GM19395 (cell line): ENCODE results near the gene SULT1B1.

ENCODE experiments used
- ATAC-seq: cut with Tn5 transposase; IDR thresholded peaks from one replicate; pipeline ENCODE4 v1.9.1; 2021; ENCODE audit warnings: mild to moderate bottlenecking, moderate library complexity; ENCODE audit not compliant: unreplicated experiment

SULT1B1 gene

DNA sequence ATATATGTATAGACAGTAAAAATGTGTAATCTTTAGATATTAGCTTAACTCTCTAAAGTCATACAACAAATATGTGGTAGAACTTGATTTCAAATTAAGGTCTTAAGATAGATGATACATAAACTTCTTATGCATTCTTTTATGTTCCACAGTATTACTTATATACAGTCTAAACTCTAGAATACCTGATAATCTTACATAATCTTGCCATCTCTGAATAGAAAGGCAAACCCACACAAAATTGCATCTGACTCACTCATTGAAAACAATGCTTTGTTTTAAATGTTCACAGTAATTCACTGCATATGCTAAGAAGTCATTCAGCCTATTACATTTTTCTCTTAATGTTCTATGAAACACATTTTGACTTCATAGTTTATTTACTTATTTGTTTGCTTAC, 10.1 kb downstream of the SULT1B1 start:
- no peak for ATAC-seq

DNA sequence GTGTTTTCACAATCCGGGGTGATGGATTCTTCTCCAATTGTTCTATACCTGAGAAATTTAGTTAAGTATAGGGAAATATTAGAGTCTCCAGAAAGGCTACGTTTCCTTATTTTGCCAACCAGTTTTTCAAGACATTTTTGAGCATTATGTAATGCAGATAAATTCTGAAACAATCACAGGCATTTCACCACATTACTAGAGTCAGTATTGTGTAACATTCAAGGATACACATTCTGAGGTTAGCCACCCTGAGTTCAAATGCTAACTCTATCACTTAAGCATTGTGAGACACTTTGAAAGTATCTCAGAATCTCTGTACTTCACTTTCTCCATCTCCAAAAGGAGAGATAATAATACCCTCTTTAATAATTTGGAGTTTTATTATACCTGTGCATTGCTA, 10.6 kb downstream of the SULT1B1 start:
- ATAC-seq, result no peak

DNA sequence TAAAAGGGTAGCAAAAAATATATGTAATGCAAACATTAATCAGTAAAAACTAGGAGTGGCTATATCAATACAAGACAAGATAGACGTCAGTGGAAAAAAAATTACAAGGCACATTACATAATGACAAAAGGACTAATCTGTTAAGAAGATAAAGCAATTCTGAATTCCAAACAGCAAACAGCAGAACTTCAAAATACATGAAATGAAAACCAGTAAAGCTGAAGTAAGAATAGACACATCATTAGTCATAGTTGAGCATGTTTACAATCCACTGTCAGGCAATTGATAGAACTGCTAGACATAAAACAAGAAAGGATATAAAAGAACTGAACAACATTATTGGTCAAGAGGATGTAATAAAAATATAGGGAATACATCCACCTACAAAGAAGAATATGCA, 12.2 kb downstream of the SULT1B1 start:
- ATAC-seq, result no peak

DNA sequence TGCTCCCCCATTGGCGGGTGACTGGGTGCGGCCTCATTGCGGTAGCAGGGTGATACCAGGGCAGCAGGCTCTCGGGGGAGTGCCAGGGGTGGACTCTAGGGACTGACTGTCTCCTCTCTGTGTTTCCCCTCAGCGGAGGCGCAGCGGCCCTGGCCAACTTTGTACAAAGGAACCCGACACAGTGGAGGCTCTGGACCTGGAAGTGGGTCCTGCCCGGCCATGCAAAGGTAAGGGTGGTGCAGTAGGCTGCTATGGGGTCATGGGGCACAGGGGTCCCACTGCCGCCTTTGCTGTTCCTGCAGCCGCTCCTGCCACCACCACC, 16.3 kb downstream of the SULT1B1 start:
- ATAC-seq, result no peak

DNA sequence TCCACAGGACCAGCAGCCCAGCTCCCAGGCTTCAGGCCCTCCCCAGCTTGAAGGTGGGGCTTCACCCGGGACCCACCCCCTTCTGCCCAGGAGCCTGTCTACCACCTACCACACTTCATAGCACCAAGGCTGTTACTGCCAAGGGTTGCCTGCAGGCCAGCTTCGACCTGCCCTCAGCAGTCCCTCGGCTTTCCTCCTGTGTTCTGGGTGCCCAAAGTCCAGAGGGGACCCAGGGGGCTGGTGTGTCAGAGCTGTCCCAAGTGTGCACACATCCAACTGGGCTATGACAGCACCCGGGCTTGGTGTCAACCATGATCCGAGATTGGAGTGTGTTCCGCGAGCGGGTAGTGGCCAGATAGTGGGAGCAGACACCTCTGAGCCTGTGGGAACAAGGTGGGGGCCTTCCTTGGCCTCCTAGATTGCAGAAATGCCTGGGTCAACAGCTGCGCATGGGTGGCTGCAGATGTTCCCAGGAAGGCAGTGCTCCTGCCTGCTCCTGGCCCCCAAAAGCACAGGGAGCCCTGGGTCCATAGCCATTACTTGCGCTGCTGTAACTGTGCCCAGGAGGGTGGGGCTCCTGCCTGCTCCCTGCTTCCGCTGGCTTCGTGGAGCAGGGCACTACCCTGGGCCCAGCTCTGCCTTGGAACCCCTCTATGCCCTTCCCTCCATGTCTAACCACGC, 16.8 kb downstream of the SULT1B1 start:
- no peak for ATAC-seq

DNA sequence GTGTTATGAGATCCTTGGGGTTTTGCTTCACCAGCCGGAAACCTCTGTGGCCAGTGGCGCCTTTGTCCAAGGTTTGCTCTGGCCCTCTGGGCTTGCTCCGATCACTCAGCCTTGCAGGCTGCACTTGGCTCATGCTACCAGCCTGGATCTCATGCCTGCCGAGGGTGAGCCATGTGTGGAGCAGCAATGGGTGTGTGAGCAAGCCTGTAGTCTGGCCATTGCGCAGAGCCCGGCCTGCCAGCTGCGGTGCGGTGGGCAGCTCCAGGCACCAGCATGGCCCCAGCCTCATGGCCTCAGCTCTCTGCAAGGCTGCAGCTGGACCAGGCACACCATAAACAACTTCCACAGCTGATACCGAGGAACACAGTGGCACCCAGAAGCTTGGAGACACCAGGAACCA, 17.8 kb downstream of the SULT1B1 start:
- no peak for ATAC-seq

DNA sequence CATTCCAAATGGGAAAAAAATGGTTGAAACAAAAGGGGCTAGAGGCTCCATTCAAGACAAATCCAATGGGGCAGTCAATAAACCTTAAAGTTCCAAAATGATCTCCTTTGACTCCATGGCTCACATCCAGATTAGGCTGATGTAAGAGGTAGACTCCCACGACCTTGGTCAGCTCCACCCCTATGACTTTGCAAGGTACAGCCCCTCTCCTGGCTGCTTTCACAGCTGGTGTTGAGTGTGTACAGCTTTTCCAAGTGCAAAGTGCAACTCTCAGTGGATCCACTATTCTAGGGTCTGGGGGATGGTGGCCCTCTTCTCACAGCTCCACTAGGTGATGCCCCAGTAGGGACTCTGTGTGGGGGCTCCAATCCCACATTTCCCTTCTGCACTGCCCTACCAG, 21.5 kb downstream of the SULT1B1 start:
- no peak for ATAC-seq

DNA sequence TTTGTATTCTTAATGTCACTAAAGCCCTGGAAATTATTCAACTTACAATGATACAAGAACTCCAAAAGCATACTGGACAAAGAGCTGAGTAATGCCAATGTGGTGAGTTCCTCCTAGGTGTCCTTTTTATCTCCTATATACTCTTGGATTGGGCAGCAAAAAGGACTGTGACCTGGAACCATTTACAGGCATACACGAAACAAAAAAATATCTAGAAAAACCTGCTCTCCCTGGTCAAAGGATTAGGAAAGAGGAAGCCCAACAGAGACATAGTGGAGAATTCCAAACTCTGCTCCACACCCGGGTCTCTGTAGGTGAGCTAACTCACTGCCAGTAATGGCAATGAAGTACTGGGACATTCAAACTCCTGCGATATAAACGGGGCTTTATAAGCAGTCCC, 25.3 kb downstream of the SULT1B1 start:
- no peak for ATAC-seq

DNA sequence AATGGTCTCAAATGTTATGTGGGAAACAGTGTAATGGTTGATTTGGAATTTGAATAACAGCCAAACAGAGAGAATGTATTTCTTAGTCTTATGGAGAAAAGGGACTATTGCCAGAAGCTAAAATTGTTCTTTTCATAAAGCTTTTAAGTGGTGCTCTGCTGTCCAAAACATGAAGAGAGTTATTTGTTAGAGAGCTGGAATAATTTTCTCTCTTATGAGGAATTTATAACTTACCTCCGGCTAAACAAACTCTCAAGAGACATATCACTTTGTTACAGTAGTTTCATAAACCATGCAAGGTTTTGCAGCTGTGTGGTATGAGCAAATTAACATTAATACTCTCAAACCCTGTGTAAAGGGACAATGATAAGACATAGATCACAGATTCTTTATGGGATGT, 28.6 kb downstream of the SULT1B1 start:
- no peak for ATAC-seq

DNA sequence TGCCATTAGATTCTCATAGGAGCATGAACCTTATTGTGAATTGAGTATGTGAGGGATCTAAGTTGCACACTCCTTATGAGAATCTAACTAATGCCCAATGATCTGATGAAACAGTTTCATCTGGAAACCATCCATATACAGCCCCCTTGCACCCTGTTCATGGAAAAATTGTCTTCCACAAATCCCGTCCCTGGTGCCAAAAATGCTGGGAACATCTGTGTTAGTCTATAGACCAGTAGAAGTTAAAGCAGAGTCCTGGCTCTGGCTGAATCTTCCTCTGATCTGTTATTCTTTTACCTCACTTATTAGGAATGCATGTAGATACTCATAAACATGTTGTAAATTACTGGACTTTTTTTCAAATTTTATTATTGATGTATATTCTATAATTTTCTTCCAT, 29.2 kb downstream of the SULT1B1 start:
- ATAC-seq, result no peak

DNA sequence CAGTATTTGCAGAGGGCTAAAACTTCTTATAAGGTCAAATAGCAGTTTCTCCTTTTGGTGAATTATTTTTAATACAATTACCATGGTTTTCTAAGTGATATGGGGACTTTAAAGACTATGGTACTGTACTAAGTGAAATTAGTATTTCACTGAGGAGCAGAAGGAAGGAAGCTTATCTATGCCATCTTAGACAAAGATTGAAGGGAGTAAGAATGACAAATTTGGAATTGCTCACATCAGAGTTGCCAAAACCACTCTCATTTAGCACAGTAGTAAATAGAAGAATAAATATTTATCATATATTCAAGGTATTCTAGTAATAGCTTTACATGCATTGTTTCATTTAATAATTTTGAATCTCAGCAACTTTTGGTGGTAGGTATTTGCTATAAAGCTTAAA, 30.4 kb downstream of the SULT1B1 start:
- ATAC-seq, result no peak

DNA sequence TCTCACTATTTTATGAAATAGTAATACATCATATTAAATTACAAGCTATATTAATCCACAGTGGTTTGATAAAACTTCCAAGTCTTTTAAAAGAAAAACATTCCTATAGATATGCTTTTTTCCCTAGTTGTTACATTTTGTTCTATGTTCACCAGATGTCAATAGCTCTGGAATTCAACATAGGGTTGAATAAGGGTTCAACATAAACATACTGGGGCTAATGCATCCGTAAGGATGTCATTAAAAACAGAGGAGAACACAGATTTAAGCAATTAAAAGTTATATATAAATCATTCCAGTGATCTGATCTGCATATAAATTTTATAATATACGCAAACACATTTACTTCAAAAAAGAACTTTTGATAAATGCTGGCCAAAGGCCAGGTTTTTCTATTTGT, 32.5 kb downstream of the SULT1B1 start:
- no peak for ATAC-seq

DNA sequence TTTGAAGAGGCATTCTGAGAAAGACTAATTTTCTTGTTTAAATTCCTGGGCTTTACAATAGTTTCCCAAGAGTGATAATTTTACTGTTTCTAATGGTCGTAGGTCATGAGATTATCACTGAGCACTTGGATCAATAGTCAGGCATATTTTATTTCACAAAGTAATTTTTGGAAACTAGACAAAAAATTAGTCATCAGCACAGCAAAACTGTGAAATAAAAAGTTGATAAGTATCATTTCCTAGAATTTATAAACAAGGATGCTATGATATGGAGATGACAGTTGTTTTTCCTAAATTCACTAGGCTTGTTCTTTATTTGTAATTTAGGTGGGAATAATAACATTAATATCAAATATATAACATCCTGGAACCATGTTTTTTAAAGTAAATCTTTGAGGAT, 33.0 kb downstream of the SULT1B1 start:
- ATAC-seq, result no peak

DNA sequence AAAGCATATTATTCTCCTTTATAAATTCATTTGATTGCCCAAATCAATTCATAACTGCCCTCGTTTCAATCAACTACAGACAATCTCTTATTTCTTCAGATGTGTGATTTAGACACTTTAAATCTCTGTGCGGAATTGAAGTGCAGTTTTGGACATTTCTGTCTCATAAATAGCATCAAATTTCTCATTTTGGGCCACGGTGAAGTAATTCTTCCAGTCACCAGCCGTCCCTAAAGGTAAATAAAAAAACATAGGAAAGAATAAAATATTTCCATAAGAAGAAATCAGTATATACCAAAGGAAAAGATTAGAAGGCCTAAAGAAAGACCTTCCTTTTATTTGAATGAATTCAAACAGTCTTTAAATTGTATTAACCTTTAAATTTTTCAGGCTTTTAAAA, 33.4 kb downstream of the SULT1B1 start:
- ATAC-seq, result no peak

DNA sequence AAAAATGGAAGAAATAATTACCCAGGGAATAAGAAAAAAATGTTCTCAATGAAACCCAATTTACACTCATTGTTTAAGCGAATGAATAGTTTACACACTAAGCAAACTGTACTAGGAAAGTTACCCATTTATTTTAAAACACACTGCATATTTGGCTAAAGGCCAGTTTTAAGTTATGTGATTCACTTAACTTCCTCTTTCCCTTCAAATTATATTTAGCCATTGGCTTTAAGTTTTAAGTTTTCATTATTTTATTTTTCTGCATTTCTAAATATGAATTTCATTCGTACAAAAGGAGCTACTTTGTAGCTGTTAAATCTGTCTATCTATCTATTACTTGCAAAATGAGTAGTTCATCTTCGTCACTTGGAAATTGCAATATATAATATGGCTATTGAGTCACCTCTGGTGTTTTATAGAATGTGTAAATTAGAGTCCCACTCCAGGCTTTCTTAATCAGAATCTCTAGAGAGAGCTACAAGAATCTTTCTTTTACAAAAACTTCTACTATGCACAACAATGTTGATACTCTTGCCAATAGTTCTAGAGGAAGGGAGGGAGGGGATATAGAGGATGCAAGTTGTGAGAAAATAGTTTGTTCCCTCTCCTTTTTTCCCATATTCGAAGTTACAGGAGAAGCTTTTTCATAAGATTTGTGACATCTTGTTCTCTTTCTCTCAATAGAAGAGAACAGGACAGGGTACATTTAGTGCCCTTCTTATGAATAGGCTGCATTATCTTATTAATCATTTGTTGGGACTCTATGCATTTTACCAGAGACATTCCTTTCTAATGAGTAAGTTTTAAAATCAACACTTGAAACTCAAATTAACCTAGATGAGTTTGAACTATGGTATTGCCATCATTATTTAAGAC, 41.8 kb downstream of the SULT1B1 start:
- no peak for ATAC-seq

DNA sequence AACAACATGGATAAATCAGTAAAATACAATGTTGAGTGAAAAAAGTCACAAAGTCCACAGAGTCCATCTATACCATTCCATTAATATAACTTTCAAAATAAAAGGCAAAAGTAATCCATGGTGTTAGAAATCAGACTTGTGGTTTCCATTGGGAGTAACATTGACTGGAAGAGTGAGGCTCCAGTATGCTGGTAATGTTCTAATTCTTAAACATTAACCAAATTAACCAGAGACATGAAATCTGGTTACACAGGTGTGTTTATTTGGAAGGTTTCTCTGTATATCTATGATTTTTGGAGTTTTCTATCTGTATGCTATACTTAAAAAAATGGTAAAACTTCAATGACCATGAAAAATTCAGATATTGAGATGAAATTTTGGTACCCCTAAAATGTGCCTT, 42.6 kb downstream of the SULT1B1 start:
- no peak for ATAC-seq

DNA sequence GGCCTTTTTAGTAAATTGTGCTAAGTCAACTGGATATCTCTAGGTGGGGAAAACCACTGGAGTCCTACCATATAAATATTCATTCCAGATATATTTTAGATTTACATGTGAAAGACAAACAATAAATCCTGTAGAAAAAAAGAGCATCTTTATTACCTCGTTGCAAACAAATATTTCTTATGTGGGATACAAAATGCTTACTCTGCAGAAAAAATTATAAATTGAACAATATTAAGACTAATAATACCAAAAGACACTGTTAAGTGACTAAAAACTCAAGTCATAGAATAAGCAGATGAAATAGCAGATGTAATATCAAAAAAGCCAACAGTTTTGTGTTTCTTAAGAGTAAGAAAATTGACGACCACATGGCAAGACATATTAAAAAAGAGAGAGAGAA, 43.8 kb downstream of the SULT1B1 start:
- no peak for ATAC-seq

DNA sequence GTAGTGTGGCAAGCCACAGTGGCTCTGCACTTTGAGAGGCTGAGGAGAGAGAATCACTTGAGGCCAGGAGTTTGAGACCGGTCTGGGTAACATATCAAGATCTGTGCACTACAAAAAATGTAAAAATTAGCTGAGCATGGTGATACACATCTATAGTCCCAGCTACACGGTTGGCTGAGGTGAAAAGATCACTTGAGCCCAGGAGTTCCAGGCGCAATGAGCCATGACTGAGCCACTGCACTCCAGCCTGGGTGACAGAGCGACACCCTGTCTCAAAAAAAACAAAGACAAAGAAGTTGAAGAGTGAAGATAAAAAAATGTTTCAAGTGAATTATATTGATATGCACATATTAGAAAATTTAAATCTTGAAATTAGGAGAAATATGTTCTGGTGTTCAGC, 46.3 kb downstream of the SULT1B1 start:
- no peak for ATAC-seq

DNA sequence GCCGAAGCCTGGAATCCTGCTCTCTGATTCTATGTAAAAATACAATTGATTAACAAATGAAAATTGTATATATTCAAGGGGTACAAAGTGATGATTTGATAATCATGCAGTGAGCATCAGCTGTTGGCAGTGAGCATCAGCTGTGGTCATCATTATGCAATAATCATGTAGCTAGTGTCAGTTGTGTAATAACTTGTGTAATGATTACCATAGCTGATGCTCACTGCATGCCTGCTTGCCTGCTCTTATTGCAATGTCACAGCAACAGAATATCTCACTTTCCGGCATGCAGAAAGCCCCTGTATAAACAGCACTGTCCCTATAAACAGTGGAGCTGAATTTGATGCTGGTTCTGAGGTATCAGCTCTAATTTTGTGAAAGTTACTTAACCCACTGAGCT, 46.8 kb downstream of the SULT1B1 start:
- ATAC-seq, result no peak

DNA sequence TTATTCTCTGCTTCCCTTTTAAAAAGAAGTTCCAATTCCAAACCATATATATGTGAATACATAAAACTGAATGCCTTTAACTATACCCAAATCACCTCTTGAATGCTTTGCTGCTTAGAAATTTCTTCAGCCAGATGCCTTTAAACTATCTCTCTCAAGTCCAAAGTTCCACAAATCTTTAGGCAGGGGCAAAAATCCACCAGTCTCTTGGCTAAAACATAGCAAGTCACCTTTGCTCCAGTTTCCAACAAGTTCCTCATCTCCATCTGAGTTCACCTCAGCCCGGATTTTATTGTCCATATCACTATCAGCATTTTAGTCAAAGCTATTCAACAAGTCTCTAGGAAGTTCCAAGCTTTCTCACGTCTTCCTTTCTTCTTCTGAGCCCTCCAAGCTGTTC, 49.8 kb downstream of the SULT1B1 start:
- ATAC-seq, result no peak

DNA sequence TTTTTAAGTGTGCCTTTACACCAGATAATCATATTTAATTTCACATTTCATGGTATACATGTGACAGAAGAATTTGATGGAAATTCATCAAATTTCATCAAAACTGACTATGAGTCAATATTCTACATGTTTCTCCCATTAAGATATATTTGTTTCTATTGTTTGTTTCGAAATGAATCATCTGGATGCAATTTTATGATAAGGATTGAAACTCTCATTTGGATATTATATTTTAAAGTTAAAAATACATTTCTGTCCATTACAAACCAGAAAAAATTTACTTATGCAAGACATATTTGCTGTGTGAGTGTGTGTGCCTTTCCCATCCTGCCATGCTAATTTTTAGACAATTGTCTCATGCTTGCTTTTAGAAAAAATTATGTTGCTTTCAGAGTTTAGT, 52.2 kb downstream of the SULT1B1 start:
- no peak for ATAC-seq

DNA sequence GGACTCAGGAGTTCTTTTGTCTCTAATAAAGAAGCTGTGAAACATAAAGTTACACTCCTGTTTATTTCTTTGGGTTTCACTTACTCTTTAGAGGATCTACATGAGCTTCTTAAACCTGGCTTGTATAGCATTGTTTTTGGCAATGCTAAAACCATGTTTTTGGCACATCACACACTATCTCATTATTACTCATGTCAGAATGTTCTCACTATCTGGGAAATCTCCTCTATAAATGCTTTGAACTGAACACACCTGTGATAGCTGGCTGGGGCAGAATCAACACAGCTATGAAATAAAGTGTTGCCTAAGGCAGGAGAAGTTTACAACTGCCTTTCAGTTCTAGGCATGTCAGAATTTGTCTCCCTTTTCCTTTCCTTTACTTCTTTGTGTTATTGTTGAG, 52.6 kb downstream of the SULT1B1 start:
- ATAC-seq, result no peak

DNA sequence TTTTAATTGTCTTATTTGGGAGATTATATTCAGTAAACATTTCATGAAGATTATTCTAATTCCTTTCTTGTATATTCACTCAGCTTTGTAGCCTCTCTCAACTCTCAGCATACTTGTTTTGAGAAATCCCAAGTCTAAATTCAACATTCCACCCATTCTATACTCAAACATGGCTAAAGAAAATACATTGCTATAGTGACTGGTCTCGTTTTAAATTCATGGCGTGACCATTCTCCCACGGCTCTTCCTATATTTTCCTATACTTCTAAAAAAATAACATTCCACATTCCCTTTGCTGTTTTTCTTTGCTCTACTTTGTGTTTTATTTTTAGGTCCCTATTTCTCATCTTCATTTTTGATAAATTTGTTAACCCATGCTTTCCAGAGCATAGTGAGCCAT, 58.2 kb downstream of the SULT1B1 start:
- ATAC-seq, result no peak
